ENCODE measurements around the gene RNF112.
A peak's percentile ranks its signal among the peaks of the same experiment; 100 is the strongest.
"Not testable (repeated sequence)": the region's sequence is repeated elsewhere in the genome, so short reads cannot be mapped to it uniquely, and the experiment has no call there.

RNF112 gene

DNA sequence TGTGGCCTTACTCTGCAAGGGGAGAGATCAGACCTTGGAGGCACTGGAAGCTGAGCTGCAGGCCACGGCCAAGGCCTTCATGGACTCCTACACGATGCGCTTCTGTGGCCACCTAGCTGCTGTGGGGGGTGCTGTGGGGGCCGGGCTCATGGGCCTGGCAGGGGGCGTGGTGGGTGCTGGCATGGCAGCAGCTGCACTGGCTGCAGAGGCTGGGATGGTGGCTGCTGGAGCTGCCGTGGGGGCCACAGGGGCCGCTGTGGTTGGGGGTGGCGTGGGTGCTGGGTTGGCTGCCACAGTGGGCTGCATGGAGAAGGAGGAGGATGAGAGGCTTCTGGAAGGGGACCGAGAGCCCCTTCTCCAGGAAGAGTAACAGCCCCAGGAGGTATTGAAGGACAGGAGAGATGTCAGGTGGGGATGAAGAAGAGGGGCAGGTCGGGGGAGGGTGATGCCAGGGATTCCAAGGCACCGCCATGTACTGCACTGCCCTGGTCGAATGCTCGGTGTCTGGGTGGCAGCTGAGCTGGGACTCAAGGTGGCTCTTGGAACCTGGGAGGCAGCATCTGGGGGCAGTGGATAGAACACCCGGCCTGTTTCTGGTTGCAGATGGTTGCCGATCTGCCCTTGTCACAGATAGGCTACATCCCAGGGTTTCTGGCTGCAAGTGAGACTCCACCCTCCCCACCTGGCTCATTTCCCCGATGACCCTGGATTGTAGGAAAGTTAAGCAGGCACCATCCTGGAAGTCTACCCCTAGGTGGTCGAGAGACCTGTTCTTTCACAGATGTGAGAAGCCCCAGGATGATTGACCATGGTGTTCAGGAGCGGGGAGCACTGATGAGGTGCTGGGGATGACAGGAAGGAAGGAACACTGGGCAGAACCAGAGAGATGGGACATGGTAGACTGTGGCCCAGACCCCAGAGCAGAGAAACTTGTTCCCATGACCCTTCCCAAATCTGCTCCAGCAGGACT is 5.1 kb downstream of the RNF112 start:
- DNase-seq = peak; percentile 71

DNA sequence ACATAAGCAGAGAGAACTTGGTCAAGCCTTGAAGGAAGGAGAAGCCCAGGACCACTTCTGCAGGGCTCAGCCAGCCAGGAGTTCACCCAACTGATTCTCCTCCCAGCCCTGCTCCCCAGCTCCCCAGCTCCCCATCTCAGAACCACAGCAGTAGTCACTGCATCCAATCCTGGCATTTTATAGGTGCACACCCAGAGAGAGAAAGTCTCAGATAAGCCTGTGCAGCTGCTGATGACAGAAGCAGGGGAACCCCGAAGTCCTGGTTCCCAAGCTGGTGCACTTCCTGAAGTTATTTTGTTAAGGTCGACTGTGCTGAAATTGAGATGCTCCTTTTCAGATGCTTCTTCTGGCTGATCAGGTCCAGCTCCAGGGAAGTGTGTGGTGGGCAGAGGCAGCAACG is 6.6 kb downstream of the RNF112 start:
- no peak for DNase-seq

DNA sequence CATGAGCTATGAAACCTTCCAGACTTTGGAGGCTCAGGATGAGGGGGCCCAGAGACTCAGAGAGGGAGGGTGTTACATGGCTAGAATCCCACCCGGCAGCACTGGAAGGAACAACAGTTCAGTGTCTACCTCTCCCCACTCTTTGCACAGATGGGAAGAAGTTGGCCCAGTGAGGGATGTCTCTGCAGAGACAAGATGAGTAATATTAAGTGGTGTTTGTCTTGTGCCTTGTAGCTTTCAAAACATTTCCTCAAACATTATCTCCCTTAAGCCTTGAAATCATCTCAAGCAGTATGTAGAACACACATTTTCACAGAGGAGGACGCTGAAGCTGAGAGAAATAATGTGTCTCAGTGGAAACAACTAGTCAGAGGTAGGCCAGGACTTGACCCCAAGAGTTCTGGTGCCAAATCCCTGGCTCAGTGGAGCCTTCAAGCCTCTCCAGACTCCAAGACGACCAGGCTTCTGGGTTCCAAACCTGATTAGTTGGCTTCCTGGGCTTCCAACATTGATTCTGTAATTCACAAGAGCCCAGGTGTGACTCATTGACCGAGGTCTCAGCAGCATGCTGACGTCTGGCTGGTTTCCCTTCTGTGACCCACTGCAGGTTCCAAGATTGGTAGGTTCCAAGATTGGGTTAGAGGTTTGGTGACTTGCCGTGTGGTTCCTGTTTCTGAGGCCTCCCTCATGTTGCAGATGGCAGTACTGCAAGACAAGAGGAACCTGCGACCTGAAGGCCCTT is 7.4 kb downstream of the RNF112 start:
- DNase-seq = no peak

DNA sequence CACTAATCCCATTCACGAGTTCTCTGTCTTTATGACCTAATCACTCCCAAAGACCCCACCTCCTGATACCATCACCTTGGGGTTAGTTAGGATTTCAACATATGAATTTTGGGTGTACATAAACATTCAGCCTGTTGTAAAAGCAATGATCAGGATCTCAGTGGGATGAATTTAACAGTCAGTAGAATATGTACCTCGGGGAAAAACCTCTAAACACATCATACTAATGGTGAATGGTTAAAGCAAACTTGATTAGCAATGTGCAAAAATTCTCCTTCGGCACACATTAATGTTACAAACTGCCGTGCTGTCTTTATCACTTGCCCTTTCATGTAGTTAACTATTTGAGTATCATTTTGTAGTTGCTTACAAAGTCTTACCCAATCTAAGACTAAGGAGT is 10.2 kb downstream of the RNF112 start:
- DNase-seq = no peak

DNA sequence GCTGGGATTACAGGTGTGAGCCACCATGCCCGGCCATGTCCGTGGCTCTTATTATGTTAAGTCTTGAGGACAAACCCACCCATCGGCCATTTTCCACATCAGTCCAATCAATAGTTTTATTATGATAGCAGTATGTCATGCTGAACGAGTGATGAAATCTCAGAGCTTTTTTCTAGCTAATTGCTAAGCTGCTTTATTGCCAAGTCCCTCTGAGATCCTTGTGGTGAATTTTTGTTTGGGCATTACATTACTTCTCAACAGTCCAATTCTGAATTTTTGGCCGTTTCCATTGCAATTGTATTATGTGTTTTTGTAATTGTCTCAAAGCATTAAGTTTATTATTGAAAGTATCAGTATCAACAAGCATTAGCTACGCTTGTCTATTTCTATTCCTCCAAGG is 10.9 kb downstream of the RNF112 start:
- no peak for DNase-seq

DNA sequence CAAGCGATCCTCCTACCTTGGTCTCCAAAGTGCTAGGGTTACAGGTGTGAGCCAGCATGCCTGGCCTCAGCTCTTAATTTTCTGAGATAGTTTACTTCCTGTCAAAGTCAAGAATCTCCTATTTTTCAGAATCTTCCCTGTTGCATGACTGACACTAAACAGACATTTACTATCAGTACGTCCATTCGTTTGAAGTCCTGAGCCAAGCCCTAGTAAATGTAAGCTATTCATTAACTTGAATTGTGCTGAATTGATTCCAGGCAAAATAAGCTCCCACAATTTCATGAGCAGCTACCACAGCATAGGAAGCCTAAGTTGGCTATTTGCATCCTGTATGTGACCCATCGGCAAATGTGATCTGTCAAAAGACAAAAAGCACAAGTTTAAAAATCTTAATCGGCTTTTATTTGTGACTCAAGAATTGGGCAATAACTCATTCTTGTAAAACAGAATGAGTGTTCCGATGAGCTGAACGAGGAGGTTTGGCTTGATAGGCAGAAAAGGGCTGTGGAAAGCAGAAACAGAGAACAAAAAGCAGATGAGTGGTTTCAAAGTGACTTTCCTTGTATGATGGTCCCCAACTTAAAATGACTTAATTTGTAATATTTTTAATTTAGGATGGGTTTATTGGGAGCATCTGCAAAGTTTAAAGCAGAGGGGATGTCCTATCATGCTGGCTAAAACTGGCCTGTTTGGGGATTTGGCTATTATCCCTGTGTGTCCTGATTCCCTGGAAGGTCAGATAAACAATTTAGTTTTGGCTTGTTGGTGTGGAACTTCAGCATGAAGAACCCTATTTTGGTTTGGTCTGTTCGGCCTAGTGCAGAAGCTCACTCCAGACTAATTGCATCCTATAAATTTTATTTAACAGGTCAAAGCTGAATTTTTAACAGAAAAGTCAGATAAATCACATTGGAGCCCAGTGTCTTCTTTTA is 14.2 kb downstream of the RNF112 start:
- DNase-seq = no peak

DNA sequence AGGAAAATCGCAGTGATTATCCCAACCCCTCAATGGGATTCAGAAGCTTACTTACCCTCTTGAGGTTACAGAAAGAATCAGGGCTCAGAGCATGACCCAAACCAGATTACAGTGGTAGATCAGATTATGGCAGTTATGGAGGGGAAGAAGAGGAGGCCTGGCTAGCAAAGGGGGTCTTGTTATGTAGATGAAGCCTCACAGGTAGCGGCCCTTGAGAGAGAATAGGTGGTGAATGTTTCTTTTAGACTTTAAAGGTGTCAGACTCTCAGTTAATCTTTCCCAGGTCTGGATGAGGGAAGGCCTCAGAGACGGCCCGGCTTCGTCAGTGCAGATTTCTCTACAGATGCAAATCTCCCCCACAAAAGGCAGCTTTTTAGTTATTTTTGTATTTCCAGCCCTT is 15.6 kb downstream of the RNF112 start:
- no peak for DNase-seq

DNA sequence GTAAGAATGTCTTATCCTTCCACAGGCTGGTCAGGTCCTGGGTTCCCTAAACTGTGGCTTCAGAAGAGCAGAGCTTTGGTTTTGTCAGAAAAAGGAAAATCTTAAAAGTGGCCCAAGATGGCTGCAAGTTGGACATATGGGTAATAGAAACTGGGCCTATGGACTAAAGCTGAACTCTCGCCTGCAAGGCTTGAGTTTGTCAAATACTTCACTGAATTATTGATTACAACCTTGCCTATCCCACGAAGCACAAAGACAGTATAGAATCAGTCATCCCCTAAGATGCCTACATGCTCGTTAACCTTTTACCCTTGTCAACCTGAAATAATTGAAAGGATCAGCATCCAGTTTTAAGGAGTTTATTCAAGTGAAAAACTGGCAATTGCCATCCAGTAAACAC is 20.7 kb downstream of the RNF112 start:
- no peak for DNase-seq

DNA sequence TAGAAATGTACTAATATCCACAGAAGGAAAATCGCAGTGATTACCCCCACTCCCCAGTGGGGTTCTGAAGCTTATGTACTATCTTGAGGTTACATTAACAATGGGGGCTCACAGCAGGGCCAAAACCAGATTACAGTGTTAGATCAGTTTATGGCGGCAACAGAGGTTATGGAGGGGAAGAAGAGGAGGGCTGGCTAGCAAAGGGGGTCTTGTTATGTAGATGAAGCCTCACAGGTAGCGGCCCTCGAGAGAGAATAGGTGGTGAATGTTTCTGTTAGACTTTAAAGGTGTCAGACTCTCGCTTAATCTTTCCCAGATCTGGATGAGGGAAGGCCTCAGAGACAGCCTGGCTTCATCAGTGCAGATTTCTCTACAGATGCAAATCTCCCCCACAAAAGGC is 22.2 kb downstream of the RNF112 start:
- DNase-seq = no peak

DNA sequence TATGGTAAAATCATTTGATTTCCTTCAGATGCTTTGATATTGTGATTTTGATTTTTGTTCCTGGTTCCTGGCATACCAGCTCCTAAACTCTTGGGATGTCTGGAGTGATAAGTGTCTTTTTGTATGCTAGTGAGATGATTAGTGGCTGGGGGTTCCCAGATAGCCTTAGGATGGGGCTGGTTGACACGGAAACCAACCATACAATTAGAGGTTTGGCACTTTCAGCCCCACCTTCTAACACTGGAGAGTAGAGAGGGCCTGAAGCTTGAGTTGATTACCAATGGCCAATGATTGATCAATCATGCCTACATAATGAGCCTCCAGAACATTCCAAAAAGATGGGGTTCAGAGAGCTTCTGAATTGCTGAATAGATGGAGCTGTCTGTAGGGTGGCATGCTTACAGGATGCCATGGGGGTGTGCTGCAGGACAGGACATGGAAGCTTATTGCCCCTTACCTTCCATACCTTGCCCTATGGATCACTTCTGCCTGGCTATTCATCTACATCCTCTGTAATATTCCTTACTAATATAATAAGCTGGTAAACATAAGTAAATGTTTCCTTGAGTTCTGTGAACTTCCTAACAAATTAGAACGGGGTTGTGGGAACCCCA is 22.8 kb downstream of the RNF112 start:
- DNase-seq = no peak

DNA sequence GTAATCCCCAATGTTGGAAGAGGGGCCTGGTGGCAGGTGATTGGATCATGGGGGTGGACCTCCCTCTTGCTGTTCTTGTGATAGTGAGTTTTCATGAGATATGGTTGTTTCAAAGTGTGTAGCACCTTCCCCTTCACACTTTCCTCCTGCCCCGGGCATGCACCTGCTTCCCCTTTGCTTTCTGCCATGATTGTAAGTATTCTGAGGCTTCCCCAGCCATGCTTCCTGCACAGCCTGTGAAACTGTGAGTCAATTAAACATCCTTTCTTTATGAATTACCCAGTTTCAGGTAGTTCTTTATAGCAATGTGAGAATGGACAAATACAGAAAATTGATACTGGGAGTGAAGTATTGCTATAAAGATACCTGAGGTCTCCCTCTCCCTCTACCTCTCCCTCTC is 29.4 kb downstream of the RNF112 start:
- no peak for DNase-seq

DNA sequence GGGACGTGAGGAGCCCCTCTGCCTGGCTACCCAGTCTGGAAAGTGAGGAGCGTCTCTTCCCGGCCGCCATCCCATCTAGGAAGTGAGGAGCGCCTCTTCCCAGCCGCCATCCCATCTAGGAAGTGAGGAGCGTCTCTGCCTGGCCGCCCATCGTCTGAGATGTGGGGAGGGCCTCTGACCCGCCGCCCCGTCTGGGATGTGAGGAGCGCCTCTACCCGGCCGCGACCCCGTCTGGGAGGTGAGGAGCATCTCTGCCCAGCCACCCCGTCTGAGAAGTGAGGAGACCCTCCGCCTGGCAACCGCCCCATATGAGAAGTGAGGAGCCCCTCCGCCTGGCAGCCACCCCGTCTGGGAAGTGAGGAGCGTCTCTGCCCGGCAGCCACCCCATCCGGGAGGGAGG is 30.3 kb downstream of the RNF112 start:
- DNase-seq = not testable (repeated sequence)

DNA sequence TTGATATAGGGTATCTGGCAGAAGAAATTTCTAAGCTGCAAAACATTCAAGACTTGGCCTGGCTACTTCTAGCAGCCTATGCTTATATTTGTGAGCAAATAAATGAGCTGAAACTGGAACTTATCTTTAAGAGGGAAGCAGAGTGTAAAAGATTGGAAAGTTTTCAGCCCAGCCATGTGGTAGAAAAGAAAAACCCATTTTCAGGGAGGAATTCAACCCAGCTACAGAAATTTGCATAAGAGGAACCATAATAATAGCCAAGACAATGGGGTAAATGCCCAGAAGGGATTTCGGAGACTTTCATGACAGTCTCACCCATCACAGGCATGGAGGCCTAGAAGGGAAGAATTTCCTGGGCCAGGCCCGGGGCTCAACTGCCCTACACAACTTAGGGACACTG is 31.7 kb downstream of the RNF112 start:
- no peak for DNase-seq

DNA sequence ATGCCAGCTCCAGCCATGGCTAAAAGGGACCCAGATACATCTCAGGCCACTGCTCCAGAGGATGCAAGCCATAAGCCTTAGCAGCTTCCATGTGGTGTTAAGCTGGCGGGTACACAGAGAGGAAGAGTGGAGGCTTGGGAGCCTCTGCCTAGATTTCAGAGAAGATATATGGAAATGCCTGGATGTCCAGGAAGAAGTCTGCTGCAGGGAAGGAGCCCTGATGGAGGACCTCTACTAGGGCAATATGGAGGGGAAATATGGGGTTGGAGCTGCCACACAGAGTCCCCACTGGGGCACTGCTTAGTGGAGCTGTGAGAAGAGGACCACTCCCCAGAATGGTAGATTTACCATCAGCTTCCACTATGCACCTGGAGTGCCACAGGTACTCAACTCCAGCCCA is 32.1 kb downstream of the RNF112 start:
- DNase-seq = no peak

DNA sequence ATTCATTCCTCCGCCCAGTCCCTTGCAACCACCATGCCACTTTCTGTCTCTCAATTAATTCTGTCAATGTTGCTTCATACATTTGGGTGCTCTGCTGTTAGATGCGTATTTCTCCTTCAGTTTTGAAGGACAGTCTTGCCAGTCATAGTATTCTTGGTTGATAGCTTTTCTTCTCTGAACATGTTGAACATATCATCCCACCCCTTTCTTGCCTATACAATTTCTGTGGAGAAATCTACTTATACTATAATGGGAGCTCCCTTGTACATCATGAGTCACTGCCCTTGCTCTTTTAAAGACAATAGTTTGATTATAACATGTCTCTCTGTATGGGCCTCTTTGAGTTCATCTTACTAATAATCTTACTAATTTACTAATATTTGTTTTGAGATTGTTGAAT is 34.1 kb downstream of the RNF112 start:
- no peak for DNase-seq

DNA sequence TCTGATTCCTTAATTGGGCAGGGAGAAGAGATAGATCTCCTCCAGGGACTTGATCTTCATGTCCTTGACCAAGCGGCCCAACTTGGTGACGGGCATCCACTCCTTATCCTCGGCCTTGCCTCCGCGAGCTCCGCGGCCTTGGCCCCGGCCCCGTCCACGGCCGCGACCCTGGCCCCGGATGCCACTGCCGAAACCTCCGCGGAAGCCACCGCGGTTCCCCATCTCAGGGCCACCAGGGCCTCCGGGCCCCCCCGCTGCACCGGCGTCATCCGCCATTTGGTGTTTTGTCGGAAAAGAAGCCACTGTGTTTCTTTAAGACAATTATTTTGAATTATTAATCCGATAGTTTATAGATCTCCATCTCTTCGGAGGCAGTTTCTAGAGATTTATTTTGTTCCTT is 35.5 kb downstream of the RNF112 start:
- DNase-seq = not testable (repeated sequence)

DNA sequence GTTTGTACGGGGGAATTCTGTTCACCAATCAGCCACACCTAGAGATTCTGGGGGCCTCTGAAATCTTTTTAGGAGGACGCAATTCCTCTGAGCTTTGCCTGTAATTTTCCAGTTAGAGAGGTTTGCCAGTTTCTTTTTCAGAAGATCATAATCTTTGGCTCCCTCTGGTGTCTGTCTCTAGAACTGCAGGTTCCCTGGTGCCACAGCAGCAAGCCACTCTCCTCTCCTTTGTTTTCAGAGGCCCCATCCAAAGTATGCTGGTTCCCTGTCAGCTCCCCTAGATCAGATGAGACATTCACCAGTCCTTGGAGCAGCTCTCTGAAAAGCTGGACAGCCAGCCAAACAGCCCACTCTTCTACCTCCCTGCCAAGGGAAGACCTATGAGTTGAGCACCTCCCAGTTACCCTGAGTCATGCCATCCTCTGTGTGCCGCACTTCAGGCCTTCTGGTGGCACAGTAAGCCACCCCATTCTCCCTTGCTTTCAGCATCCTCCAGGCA is 36.1 kb downstream of the RNF112 start:
- peak; percentile 86 for DNase-seq

DNA sequence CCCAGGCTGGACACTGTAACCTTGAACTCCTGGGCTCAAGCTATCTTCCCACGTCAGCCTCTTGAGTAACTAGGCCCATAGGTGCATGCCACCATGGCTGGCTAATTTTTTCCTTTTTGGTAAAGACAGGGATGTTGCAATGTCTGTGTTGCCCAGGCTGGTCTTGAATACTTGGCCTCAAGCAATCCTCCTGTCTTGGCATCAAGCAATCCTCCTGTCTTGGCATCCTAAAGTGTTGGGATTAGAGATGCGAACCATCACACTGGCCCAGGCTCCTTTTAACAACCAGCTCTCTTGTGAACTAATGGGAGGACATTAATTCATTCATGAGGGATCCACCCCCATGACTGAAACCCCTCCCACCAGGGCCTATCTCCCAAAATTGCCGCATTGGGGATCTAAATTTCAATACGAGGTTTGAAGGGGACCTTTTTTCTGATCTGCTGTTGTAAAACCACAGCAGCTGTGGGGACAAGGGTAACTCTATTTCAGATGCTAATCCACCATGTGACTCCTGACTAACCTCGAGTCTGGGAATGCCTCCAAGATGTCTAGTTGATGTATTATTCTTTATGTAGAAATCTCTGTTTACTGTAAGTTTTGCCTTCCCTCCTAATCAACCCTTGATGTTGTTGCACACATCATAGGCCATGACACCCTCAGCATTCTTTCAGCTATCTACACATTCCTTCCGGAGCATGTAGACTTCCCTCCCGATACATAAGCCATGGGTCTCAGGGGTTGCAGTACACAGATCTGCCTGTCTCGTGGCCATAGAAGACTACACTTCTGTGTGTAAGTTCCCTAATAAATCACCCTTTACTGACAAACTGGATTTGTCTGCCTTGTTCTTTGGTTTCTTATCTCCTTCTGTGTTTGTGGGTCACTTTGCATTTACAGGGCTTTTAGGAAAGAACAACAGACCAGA is 37.6 kb downstream of the RNF112 start:
- no peak for DNase-seq

DNA sequence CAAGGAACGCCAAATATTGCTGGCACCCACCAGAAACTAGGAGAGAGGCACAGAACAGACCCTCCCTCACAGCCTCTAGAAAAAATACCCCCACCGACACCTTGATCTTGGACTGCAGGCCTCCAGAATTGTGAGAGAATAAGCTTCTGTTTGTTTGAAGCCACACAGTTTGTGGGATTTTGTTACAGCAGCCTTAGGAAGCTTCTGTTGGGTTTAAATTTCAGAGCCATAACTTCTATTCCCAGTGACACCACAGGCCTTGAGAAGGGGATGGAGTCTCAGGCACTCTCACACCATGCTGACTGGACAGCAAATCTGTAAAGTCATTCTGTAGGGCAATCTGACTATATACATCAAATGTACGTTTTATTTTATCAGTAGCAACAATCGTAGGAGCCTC is 38.6 kb downstream of the RNF112 start:
- no peak for DNase-seq

DNA sequence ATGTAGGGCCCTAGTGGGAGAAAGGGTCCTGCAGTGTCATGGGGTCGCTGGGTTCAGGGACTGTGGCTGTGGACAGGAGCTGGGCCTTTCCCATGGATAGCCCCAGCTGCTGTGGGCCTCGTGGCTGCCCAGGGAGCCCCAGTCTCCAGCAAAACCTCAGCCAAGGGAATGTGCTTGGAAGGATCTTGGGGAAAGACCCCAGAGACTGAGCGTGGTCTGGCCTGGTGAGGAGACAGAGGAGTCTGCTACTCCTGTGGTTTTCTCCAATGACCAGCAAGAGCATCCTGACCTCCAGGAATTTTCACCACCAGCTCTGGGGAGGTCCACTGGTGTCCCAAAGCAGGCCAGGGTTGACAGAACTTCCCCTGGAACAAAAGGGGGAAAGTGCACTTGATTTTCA is 42.3 kb downstream of the RNF112 start:
- DNase-seq = no peak

DNA sequence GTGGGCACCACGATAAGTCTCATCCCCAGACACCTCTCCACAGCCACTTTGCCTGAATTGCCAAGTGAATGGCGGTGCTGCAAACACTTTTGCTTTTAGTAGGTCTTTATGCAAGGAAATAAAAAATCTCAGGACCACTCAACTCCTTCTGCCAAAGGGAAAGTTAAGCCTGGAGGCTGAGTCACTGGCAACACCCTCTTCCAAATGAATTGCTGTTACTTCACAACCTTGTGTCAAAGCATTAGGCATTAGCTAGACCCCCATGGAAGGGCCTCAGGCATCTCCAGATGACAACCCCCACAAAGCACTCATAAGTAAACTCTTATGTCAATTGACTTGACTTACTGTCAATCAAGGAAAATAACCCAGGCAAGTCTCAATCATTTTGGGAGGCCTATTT is 43.0 kb downstream of the RNF112 start:
- no peak for DNase-seq
